ENCODE measurements around the gene IFITM2.

IFITM2 gene

DNA sequence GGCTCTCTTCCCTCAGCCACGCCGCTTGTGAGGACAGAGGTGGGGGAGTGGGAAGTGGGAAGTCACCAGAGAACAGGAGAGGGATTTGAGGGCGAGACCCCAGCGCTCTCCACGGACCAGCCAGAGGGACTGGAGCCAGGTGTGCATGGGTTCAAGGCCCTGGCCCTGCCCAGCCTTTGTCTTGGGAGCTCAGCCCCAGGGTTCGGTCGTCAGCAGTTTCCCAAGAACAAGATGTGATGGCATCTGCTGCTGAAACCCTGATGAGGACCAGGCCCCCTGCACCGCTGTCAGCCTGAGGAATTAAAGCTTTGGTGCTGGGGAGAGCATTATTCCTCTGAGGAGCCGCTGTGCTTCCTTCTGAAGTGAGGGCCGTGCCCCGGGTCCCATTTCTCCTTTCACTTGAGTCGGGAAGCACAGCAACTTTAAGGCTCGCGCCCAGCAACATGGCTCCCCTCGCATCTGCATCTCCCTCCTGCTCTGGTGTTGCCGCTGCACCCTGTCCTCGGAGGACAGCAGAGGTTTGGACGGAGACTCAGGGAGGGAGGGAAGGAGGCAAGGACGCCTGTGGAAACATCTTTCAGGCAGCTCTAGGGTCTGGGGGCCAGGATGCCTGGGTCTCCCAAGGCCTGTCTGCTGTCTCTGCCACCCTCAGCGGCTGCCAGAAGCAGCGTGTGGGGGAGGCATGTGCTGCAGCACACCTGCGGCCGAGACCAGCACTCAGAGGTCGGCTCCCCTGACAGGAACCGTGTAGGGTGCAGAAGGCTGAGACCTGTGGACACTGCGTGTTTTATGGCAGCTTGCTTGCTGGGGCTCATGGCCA lies 12.1 kb upstream of the IFITM2 start:
- TF ChIP-seq, protein P1, sequence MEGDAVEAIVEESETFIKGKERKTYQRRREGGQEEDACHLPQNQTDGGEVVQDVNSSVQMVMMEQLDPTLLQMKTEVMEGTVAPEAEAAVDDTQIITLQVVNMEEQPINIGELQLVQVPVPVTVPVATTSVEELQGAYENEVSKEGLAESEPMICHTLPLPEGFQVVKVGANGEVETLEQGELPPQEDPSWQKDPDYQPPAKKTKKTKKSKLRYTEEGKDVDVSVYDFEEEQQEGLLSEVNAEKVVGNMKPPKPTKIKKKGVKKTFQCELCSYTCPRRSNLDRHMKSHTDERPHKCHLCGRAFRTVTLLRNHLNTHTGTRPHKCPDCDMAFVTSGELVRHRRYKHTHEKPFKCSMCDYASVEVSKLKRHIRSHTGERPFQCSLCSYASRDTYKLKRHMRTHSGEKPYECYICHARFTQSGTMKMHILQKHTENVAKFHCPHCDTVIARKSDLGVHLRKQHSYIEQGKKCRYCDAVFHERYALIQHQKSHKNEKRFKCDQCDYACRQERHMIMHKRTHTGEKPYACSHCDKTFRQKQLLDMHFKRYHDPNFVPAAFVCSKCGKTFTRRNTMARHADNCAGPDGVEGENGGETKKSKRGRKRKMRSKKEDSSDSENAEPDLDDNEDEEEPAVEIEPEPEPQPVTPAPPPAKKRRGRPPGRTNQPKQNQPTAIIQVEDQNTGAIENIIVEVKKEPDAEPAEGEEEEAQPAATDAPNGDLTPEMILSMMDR (IDR thresholded peaks at IDR 0.05; ENCODE audit: low read depth, low read length) = no peak
- DNase-seq (ENCODE audit: low read depth in 2 of 2) = no peak
- H3K4me3 ChIP-seq (replicated peaks in 1 of 2; ENCODE audit: low read depth in 2 of 2, low read length in 2 of 2) = no peak overlapping the region

DNA sequence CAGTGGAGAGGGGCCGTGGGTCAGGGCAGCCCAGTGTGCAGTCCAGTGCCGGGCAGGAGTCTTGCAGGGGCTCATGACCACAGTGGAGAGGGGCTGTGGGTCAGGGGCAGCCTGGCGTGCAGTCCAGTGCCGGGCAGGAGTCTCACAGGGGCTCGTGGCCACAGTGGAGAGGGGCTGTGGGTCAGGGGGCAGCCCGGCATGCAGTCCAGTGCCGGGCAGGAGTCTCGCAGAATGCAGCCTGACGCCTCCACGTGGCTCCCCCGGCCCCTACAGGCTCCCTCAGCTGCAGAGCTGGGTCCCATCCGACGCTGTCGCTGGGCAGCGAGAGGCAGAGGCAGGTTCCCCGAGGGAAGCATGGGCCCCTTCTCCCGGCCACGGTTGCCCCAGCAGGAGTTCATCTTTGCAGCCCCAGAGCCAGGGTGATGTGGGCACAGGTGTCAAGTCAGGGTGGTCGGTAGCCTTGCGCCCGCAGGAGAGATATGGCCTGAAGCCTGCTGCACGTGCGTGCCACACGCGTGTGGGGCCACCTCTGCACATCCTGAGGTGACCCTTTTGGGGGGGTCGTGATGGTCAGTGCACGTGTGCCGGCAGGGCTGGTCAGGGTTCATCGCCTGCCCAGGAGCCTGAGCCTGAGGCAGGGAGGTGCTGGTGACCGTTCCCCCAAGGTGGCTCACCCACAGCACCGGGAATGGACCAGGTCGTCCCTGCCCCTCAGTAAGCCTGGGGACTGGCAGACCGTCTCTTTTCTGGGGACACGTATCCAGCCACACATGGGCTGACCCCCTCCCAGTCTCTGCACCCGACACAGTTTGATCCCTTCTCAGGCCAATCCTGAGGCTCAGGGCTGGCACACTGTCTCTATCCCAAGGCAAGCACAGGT lies 11.2 kb upstream of the IFITM2 start:
- no peak for DNase-seq (ENCODE audit: low read depth in 2 of 2)
- H3K4me3 ChIP-seq (replicated peaks in 1 of 2; ENCODE audit: low read depth in 2 of 2, low read length in 2 of 2) = no peak overlapping the region
- TF ChIP-seq, protein P1 (IDR thresholded peaks at IDR 0.05; ENCODE audit: low read depth, low read length) = no peak

DNA sequence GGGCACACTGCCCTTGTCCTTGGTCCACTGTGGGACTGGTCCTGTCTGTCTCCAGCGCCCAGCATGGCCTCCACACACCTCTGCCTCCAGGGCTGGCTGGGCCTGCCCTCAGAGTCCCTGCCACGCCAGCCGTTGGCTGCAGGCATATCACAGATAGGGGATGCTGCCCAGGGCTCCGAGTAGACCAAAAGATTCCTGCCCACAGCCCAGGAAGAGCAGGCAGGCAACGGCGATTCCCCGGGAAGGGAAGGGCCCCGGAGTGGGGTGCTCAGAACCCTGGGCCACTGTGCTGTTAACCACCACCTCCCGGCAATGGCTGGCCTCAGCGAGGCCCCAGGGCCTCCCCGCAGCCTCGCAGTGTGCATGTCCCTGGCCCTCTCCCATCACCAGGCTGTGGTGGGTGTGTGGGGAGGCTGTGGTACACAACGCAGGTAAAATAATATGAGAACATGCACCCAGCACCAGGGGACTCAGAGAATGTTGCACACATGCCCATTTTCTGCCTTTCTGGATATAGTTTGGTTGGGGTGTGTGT lies 10.5 kb upstream of the IFITM2 start:
- H3K4me3 ChIP-seq (replicated peaks in 1 of 2; ENCODE audit: low read depth in 2 of 2, low read length in 2 of 2) = no peak overlapping the region
- TF ChIP-seq, protein P1 (IDR thresholded peaks at IDR 0.05; ENCODE audit: low read depth, low read length) = no peak
- no peak for DNase-seq (ENCODE audit: low read depth in 2 of 2)

DNA sequence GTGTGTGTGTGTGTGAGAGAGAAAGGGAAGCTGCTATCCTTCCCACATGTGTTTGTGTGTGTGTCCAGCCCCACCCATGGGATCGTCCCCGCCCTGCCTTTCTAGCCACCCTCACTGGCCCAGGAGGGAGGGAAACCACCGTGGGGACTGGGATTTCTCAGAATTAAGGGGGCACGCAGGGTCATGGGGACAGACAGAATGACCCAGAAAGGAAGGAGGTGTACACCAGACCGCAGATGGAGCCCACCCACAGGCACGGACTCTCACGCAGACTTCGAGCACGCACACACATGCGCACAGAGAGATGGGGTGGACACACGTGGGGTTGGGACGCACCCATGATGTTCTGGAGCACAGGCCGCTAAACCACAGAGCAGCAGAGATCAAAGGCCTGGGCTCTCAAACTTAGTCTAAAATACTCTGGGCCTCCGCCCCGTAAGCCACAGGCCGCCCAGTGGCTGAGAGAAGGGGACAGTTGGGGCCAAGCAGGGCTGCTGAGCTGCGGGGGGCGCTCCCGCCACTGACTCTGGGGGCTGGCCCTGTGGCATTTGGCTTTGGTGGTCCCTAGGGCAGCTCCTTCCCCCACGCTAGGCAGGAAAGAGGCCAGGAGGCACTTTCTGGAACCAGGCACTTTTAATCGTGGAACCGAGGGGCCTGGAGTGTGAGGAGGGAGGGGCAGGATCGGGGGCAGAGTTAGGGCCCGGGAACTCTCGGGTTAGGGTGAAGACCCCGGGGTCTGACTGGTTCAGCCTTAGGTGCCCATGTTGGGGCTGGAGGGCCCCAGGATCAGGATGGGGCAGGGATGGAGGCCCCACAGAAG lies 9.8 kb upstream of the IFITM2 start:
- TF ChIP-seq, protein P1 (IDR thresholded peaks at IDR 0.05; ENCODE audit: low read depth, low read length) = no peak
- no peak for DNase-seq (ENCODE audit: low read depth in 2 of 2)
- H3K4me3 ChIP-seq (replicated peaks in 1 of 2; ENCODE audit: low read depth in 2 of 2, low read length in 2 of 2) = no peak overlapping the region

DNA sequence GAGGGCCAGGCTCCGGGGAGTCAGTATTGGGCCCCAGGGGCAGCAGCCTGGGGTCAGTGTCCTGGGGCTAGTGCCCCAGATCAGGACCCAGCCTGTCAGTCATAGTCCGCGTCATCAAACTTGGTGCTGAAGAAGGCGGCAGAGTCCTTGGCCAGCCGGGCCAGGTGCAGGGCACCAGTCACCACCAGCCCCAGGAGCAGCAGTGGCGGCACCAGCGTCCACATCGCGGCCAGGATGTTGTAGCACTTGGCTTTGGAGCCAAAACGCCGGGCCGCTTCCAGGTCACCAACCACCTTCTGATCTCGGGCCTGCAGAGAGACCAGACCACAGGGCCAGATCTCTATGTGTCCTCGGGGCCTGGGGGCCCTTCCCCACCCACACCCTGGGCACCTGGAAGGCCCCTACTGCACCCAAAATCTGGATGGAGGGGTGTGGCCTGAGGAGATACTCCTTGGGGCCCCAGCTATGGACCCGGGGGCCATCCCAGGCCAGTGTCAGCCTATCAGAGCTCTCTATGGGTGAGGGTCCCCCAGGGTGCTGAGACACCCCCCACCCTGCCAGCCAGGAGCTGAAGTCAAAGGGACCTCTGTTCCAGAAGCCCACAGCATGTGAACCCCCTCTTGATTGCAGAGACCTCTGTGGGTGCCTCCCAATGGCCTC lies 9.1 kb upstream of the IFITM2 start:
- no peak for DNase-seq (ENCODE audit: low read depth in 2 of 2)
- TF ChIP-seq, protein P1 (IDR thresholded peaks at IDR 0.05; ENCODE audit: low read depth, low read length) = no peak
- no peak overlapping the region for H3K4me3 ChIP-seq (replicated peaks in 1 of 2; ENCODE audit: low read depth in 2 of 2, low read length in 2 of 2)
